Prostate gland (tissue), 2 donors: Measurements from ENCODE around the gene FAM107A. TPM values are rescaled to one million over a fixed set of nuclear protein-coding genes. Genes with fewer than 3 reads are reported as not detected.

ENCODE experiments used
- DNase-seq: peaks from one replicate; pipeline ENCODE4 v3.0.0-alpha.2; 2019; ENCODE audit warnings: low spot score
- H3K27ac ChIP-seq, 2 donors: fragments of 200-600 bp; sonication (generic); 2 replicates each; pipeline ENCODE4 v1.5.1; 2017 to 2019
- H3K27me3 ChIP-seq: fragments of 200-600 bp; sonication (generic); replicated peaks from 2 replicates; pipeline ENCODE4 v1.5.1; 2019; ENCODE audit not compliant: insufficient read depth
- H3K36me3 ChIP-seq, 2 donors: fragments of 200-600 bp; sonication (generic); 1 replicate in 1 of 2; 2 replicates in 1 of 2; pipeline versions ENCODE4 v1.5.1 to v1.8.1; 2017 to 2019
- H3K4me1 ChIP-seq: fragments of 200-600 bp; sonication (generic); replicated peaks from 2 replicates; pipeline ENCODE4 v1.5.1; 2019
- H3K4me3 ChIP-seq, 2 donors: fragments of 200-600 bp; sonication (generic); 2 replicates each; pipeline ENCODE4 v1.5.1; 2017 to 2019
- H3K9me3 ChIP-seq: fragments of 200-600 bp; sonication (generic); 2 replicates; pipeline ENCODE4 v1.5.1; 2017
- CTCF ChIP-seq, 4 experiments: fragments of 200-600 bp in 2 of 4; fragments of 450-650 bp in 2 of 4; sonication (generic) in 2 of 4; IDR thresholded peaks; 1 replicate in 3 of 4; 2 replicates in 1 of 4; pipeline ENCODE4 v1.5.1; 2016 to 2019; ENCODE audit warnings: antibody characterized with exemption in 4 of 4, mild to moderate bottlenecking in 2 of 4, moderate library complexity in 2 of 4
- POLR2A ChIP-seq: fragments of 450-650 bp; IDR thresholded peaks from one replicate; pipeline ENCODE4 v1.6.1; 2016; ENCODE audit warnings: antibody characterized with exemption, mild to moderate bottlenecking
- POLR2AphosphoS5 ChIP-seq: sonication (generic); formaldehyde crosslinking; IDR thresholded peaks from one replicate; pipeline ENCODE4 v1.6.1; 2017; ENCODE audit warnings: antibody characterized with exemption
- WGBS: methylation state at CpG from one replicate; pipeline ENCODE4 v1.1.5; 2018; 5-methylcytosine and 5-hydroxymethylcytosine counted together
- intact Hi-C: fragments of 100-400 bp; cut with DNase I; formaldehyde crosslinking; loops from one replicate; pipeline ENCODE4 v1.14.2; 2022
- total RNA-seq, 2 donors: library from RNA; depleted of rRNA; stranded (reverse); fragments of >200 nt; gene quantifications; one replicate each; pipeline ENCODE4 v1.1.0, GENCODE V29; 2016

The FAM107A gene
- total RNA-seq, 2 donors from 2014 or later: 54.5 to 80.2 TPM

DNA sequence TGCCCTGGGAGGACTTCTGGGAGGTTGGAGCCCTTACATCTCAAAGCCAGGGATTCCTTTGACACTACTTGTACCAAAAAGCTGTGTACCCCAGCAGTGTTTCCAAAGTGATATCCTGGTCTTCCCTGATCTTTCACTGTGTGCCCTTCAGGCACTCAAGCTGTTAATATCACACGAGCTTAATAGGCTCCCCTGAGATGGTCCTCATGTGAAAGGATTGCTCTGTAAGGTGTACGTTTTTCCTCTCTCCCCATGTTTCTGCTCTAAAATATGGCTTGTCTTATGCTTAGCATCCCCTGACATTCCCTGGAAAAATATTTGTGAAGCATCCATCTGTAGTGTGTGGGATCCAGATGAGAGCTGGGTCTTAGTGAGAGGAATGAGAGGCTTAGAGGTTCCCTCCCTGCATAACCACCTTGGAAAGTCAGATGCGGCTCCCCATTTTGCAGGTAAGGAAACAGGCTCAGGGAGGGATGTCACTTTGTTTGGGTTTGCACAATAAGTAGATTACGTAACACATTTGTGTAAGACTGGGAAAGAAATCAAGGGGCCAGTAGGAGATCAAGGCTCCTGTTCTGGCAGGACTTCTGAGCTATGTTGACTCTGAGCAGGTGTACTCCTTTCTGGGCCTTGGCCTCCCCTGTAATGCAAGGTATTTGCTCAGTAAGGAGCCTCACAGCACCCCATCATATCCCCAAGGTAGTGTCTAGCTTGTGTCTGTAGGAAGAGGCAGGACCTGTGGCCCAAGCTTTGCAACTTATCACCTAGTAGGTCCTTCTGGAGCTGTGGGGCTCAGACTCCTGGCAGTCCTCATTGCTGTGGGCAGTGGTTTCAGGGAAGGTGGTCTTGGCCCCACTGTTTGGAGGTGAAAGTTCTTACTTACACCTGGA lies 39.5 kb downstream of the FAM107A start:
- H3K4me3 ChIP-seq: no peak overlapping the region
- DNase-seq: peak; percentile 23
- H3K27ac ChIP-seq: peak overlapping the region; percentile 61 to 76
- WGBS: 31% methylated on average over 4 of the region's 4 CpGs
- intact Hi-C loops: no loop called here
- H3K27me3 ChIP-seq: no peaks in the 10 kb centered on the region
- no peaks in the 10 kb centered on the region for H3K36me3 ChIP-seq
- H3K4me1 ChIP-seq: no peaks in the 10 kb centered on the region
- TF ChIP-seq POLR2AphosphoS5 (peak; percentile 56), CTCF (IDR thresholded peaks at IDR 0.05) (no peak), POLR2A (no peak)
- no peaks in the 10 kb centered on the region for H3K9me3 ChIP-seq

- no peak for TF ChIP-seq CTCF (IDR thresholded peaks at IDR 0.05)
- no peak for TF ChIP-seq POLR2AphosphoS5
- no peak for TF ChIP-seq POLR2A
- intact Hi-C loops: no loop called here
- WGBS: 26% methylated on average over 13 of the region's 13 CpGs
- H3K4me1 ChIP-seq: no peaks in the 10 kb centered on the region
- H3K9me3 ChIP-seq: no peaks in the 10 kb centered on the region
- peak within 1 kb of the TSS; percentile 61 to 76 for H3K27ac ChIP-seq
- peak; percentile 32 for DNase-seq
- no peaks in the 10 kb centered on the region for H3K27me3 ChIP-seq
- H3K4me3 ChIP-seq: peak within 1 kb of the TSS; percentile 13 to 15
- H3K36me3 ChIP-seq: no peaks in the 10 kb centered on the region
These were observed 40.4 kb downstream of the FAM107A start, which contains the start of gene ACOX2 for GRCh38 chr3:58536501-58537411. ACOX2 (minus strand) TSS chr3:58537190; CDS start chr3:58535106, 2,084 bp downstream.

DNA sequence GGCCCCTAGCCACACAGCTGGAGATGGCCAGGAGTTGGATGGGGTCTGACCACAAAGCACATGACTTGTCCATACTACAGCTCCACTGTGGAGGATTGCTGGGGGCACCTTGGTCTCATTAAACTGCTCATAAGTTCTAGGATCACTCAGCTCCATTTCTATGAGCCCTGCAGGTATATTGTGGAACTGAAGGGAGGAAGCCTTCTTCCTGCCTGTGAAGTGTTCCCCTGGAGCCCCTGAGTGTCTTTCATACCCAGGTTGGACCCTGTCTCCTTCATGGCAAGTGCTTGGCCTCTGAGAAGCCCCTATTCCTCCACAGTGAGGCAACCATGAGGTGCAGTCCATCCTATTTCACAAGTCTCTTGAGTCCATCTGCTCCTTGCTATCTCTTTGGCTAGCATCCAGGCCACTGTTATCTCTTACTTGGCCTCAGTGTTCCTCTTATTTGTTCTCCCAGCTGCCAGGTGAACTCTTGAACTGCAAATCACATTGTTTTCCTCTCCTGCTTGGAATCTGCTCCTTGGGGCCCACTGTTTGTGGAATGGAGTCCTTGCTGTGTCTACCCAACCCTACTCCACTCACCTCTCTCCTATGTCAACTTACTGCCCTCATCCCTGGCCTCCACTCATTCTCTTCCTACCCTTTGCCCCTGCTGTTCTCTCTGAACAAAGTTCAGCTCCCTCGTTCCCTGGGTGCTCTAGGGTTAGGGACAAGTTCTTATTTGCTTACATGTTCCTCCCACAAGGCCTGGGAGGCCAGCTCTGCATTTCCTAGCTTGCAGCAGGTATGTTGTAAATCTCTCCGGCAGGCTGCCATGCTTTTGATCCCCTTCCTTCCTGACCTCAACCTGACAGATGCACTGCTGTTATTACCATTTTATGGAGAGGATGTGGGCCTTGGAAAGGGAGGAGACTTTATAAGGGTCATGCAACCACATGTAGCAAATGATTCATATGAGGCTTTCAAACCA lies 41.4 kb downstream of the FAM107A start:
- intact Hi-C loops: no loop called here
- H3K27ac ChIP-seq: peak overlapping the region; percentile 61 to 76

More for the DNA sequence above, 41.4 kb downstream of the FAM107A start:
- TF ChIP-seq POLR2AphosphoS5: peak; percentile 78
- no peak for TF ChIP-seq POLR2A
- no peak for TF ChIP-seq CTCF (IDR thresholded peaks at IDR 0.05)
- no peaks in the 10 kb centered on the region for H3K4me1 ChIP-seq
- 9% methylated on average over 2 of the region's 2 CpGs for WGBS
- H3K9me3 ChIP-seq: no peaks in the 10 kb centered on the region
- H3K27me3 ChIP-seq: no peaks in the 10 kb centered on the region
- H3K36me3 ChIP-seq: no peaks in the 10 kb centered on the region
- DNase-seq: peak; percentile 84
- H3K4me3 ChIP-seq: no peak overlapping the region
